HepG2 (cell line): ENCODE data around the gene KARS1. TPM values are rescaled to one million over a fixed set of nuclear protein-coding genes. Genes with fewer than 3 reads are reported as not detected.
A peak's percentile ranks its signal among the peaks of the same experiment; 100 is the strongest.

Experiments
- DZIP1 ChIP-seq: sonication (generic); formaldehyde crosslinking; IDR thresholded peaks from 2 replicates; pipeline ENCODE4 v1.5.0; 2020; ENCODE audit warnings: mild to moderate bottlenecking, missing genetic modification reagents
- EP300 ChIP-seq, 3 experiments: sonication (generic) in 1 of 3; formaldehyde crosslinking in 1 of 3; IDR thresholded peaks; 2 replicates each; pipeline versions ENCODE4 v1.5.1 to v1.6.1; 2011 to 2020; ENCODE audit warnings: low read depth in 2 of 3, low read length in 2 of 3, borderline replicate concordance in 1 of 3, improper control_type of control experiment in 1 of 3, mild to moderate bottlenecking in 1 of 3, missing genetic modification reagents in 1 of 3, moderate library complexity in 1 of 3
- FOXJ3 ChIP-seq: sonication (generic); formaldehyde crosslinking; IDR thresholded peaks from 2 replicates; pipeline ENCODE4 v1.4.0; 2020; ENCODE audit warnings: missing genetic modification reagents, mild to moderate bottlenecking, borderline replicate concordance
- FOXO1 ChIP-seq: sonication (generic); formaldehyde crosslinking; IDR thresholded peaks from 2 replicates; pipeline ENCODE4 v1.4.0; 2020; ENCODE audit warnings: missing genetic modification reagents
- MAFF ChIP-seq: IDR thresholded peaks from 2 replicates; pipeline ENCODE4 v1.6.1; 2011; ENCODE audit warnings: low read depth, low read length, improper control_type of control experiment
- MAZ ChIP-seq, 2 experiments: sonication (generic) in 1 of 2; formaldehyde crosslinking in 1 of 2; IDR thresholded peaks; 2 replicates each; pipeline versions ENCODE4 v1.5.0 to v1.6.1; 2012 to 2020; ENCODE audit warnings: low read depth in 2 of 2, mild to moderate bottlenecking in 2 of 2, borderline replicate concordance in 1 of 2, improper control_type of control experiment in 1 of 2, low read length in 1 of 2, missing genetic modification reagents in 1 of 2, moderate library complexity in 1 of 2
- NAIF1 ChIP-seq: sonication (generic); formaldehyde crosslinking; IDR thresholded peaks from 2 replicates; pipeline ENCODE4 v1.5.0; 2020; ENCODE audit warnings: mild to moderate bottlenecking, missing genetic modification reagents, borderline replicate concordance
- NKX3-1 ChIP-seq: sonication (generic); formaldehyde crosslinking; IDR thresholded peaks from 2 replicates; pipeline ENCODE4 v1.5.0; 2020; ENCODE audit warnings: missing genetic modification reagents
- RAD51 ChIP-seq: fragments of 450-650 bp; IDR thresholded peaks from 2 replicates; pipeline ENCODE4 v1.6.1; 2016; ENCODE audit warnings: borderline replicate concordance
- RELA ChIP-seq: sonication (generic); formaldehyde crosslinking; IDR thresholded peaks from 2 replicates; pipeline ENCODE4 v1.4.0; 2020; ENCODE audit warnings: missing genetic modification reagents
- YY1 ChIP-seq: IDR thresholded peaks from 2 replicates; pipeline ENCODE4 v1.6.1; 2011; ENCODE audit warnings: low read length, low read depth, moderate library complexity, mild to moderate bottlenecking; ENCODE audit not compliant: insufficient read depth, insufficient replicate concordance
- ZEB1 ChIP-seq: IDR thresholded peaks from 2 replicates; pipeline ENCODE4 v1.6.1; 2012; ENCODE audit warnings: mild to moderate bottlenecking, low read depth, inconsistent platforms; ENCODE audit not compliant: insufficient replicate concordance
- ZFP90 ChIP-seq: sonication (generic); formaldehyde crosslinking; IDR thresholded peaks from 2 replicates; pipeline ENCODE4 v1.8.0; 2022; ENCODE audit warnings: missing genetic modification reagents, mild to moderate bottlenecking, inconsistent platforms, borderline replicate concordance
- ZGPAT ChIP-seq: IDR thresholded peaks from 2 replicates; pipeline ENCODE4 v1.6.1; 2016; ENCODE audit warnings: mild to moderate bottlenecking
- ZNF282 ChIP-seq: fragments of 450-650 bp; IDR thresholded peaks from 2 replicates; pipeline ENCODE4 v1.6.1; 2018; ENCODE audit not compliant: partially characterized antibody
- ZNF326 ChIP-seq: sonication (generic); formaldehyde crosslinking; IDR thresholded peaks from 2 replicates; pipeline ENCODE4 v1.4.0; 2020; ENCODE audit warnings: missing genetic modification reagents, borderline replicate concordance
- ZNF331 ChIP-seq: sonication (generic); formaldehyde crosslinking; IDR thresholded peaks from 2 replicates; pipeline ENCODE4 v1.4.0; 2020; ENCODE audit warnings: missing genetic modification reagents
- ZNF33A ChIP-seq: sonication (generic); formaldehyde crosslinking; IDR thresholded peaks from 2 replicates; pipeline ENCODE4 v1.5.1; 2020; ENCODE audit warnings: missing genetic modification reagents, mild to moderate bottlenecking, moderate library complexity, borderline replicate concordance
- polyA plus RNA-seq, 8 experiments: library from polyadenylated mRNA; depleted of rRNA in 3 of 8; stranded (reverse) in 7 of 8; unstranded in 1 of 8; fragments of >200 nt; fragmentation: Illumina TruSeq in 4 of 8; extraction: Trizol in 4 of 8; gene quantifications; 2 replicates each; pipeline versions ENCODE4 v1.2.1 to v1.2.3, GENCODE V29; 2011 to 2016; ENCODE audit warnings: low read depth in 4 of 8, missing spikeins in 1 of 8, mixed read lengths in 1 of 8; ENCODE audit not compliant: insufficient read depth in 1 of 8
- total RNA-seq, 5 experiments: library from RNA; depleted of rRNA; stranded (reverse); fragments of >200 nt; fragmentation: Illumina TruSeq; extraction: Trizol; gene quantifications; 2 replicates each; pipeline ENCODE4 v1.2.3, GENCODE V29; 2016; ENCODE audit warnings: low read depth in 1 of 5
- TF ChIP-seq, protein P1 (sequence below): IDR thresholded peaks from 2 replicates; pipeline ENCODE4 v1.4.0; 2020; ENCODE audit warnings: mild to moderate bottlenecking, missing genetic modification reagents

KARS1 gene
- total and polyA plus RNA-seq, 2 of the 13 experiments (the other 11 are each of a cell fraction or from before 2014, with no cell fraction given): 141 to 276 TPM

DNA sequence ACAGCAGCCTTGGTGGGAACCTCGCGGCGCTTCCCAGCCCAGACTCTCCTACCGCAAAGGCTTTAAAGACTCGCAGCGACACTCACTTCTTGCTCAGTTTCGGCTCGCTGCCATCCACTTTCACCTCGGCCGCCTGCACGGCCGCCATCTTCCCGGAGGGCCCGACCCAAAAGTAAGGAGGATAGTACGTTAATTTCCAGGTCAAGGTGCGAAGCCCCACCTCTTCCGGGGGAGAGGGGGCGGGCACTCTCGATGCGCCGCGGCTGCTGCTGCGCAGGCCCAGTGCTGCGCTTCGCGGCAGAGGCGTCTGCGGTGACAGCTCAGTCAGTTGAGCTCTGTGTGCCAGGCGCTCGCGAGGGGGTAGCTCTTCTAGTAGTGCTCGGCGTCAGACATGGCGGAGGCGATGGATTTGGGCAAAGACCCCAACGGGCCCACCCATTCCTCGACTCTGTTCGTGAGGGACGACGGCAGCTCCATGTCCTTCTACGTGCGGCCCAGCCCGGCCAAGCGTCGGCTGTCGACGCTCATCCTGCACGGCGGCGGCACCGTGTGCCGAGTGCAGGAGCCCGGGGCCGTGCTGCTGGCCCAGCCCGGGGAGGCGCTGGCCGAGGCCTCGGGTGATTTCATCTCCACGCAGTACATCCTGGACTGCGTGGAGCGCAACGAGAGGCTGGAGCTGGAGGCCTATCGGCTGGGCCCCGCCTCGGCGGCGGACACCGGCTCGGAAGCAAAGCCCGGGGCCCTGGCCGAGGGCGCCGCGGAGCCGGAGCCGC, at the start of gene KARS1, which contains the start of gene TERF2IP (continued):
- TF ChIP-seq ZGPAT (CRISPR knock-in tag) (peak; percentile 97), ZEB1 (no peak), ZFP90 (CRISPR knock-in tag) (peak; percentile 36; the same call in 1 of the 2 replicates), FOXO1 (peak; percentile 12), NAIF1 (CRISPR knock-in tag) (peak; percentile 91), RAD51 (no peak), DZIP1 (CRISPR knock-in tag) (no peak; the same call in 1 of the 2 replicates), RELA (CRISPR knock-in tag) (no peak), FOXJ3 (CRISPR knock-in tag) (peak; percentile 84; the same call in 1 of the 2 replicates), ZNF326 (no peak), YY1 (peak; percentile 98), NKX3-1 (CRISPR knock-in tag) (peak; percentile 55), ZNF33A (CRISPR knock-in tag) (no peak), EP300 (IDR thresholded peaks at IDR 0.05; ENCODE audit: low read depth in 2 of 2, low read length in 2 of 2) (0 out of 4 replicates have a peak, but pooled peaks of 1 of the 2 experiments have one; percentile 27), EP300 (CRISPR knock-in tag; IDR thresholded peaks at IDR 0.05; ENCODE audit: borderline replicate concordance) (0 out of 2 replicates have a peak, but pooled peaks have one; percentile 13), MAZ (IDR thresholded peaks at IDR 0.05; ENCODE audit: borderline replicate concordance, low read depth, low read length) (peak; percentile 87; the same call in 1 of the 2 replicates), MAZ (CRISPR knock-in tag; IDR thresholded peaks at IDR 0.05; ENCODE audit: low read depth) (peak; percentile 42; the same call in 1 of the 2 replicates), MAFF (no peak), ZNF282 (no peak), ZNF331 (CRISPR knock-in tag) (peak; percentile 31; the same call in 1 of the 2 replicates)
- TF ChIP-seq, protein P1, sequence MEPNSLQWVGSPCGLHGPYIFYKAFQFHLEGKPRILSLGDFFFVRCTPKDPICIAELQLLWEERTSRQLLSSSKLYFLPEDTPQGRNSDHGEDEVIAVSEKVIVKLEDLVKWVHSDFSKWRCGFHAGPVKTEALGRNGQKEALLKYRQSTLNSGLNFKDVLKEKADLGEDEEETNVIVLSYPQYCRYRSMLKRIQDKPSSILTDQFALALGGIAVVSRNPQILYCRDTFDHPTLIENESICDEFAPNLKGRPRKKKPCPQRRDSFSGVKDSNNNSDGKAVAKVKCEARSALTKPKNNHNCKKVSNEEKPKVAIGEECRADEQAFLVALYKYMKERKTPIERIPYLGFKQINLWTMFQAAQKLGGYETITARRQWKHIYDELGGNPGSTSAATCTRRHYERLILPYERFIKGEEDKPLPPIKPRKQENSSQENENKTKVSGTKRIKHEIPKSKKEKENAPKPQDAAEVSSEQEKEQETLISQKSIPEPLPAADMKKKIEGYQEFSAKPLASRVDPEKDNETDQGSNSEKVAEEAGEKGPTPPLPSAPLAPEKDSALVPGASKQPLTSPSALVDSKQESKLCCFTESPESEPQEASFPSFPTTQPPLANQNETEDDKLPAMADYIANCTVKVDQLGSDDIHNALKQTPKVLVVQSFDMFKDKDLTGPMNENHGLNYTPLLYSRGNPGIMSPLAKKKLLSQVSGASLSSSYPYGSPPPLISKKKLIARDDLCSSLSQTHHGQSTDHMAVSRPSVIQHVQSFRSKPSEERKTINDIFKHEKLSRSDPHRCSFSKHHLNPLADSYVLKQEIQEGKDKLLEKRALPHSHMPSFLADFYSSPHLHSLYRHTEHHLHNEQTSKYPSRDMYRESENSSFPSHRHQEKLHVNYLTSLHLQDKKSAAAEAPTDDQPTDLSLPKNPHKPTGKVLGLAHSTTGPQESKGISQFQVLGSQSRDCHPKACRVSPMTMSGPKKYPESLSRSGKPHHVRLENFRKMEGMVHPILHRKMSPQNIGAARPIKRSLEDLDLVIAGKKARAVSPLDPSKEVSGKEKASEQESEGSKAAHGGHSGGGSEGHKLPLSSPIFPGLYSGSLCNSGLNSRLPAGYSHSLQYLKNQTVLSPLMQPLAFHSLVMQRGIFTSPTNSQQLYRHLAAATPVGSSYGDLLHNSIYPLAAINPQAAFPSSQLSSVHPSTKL (CRISPR knock-in tag): peak; percentile 76
